GM19043 (cell line): ENCODE results near the gene IL18BP.

Source experiments
- ATAC-seq: cut with Tn5 transposase; IDR thresholded peaks from one replicate; pipeline ENCODE4 v1.9.1; 2021; ENCODE audit warnings: low read depth; ENCODE audit not compliant: unreplicated experiment

IL18BP gene

GRCh38 chr11:72010529-72011233 is 12.0 kb downstream of the IL18BP start:
- no peak for ATAC-seq

- no peak for ATAC-seq
These were observed 13.5 kb downstream of the IL18BP start for GRCh38 chr11:72012091-72012630.

DNA sequence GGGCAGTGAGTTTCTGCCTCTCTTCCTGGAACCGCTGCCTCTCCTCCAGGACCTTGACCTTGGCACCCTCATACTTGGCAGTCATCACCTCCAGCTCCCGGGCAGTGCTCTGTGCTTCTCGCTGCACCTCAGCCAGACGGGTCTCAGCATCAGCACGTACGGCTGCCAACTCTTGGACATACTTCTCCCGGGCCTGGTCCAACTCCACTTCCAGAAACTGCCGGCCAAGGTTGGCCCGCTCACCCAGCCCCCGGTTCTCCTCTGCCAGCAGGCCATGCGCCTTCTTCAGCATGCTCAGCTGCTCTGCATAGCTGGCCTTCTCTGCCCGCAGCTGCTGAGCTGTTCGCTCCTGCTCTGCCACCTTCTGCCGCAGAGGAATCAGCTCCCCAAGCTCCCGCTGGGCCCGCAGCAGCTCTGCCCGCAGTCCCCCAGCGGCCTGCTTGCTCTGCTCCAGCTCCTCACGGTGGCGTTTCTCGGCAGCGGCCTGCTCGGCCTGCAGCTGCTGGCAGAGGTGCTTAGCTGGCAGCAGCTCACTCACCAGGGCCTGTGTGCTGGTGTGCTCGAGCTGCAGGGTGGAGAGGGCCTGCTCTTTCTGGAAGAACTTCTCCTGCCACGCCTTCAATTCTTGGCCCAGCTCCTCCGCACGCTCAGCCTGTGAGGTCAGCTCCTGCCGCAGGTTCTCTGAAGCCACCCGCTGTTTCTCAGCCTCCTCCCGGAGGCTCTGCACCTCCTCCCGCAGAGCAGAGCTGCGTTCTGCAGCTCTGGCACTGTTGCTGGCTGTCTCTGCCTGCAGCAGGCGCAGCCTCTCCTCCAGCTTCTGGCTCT is 14.4 kb downstream of the IL18BP start:
- no peak for ATAC-seq

- no peak for ATAC-seq
These were observed 15.3 kb downstream of the IL18BP start for GRCh38 chr11:72013765-72014711.

GRCh38 chr11:72014761-72015320 is 16.1 kb downstream of the IL18BP start:
- ATAC-seq, result no peak

GRCh38 chr11:72015511-72016061 is 16.9 kb downstream of the IL18BP start:
- ATAC-seq, result no peak

- ATAC-seq, result no peak
These were observed 19.5 kb downstream of the IL18BP start for GRCh38 chr11:72018171-72018570.

- ATAC-seq, result no peak
These were observed 24.6 kb downstream of the IL18BP start for GRCh38 chr11:72023335-72023734.

DNA sequence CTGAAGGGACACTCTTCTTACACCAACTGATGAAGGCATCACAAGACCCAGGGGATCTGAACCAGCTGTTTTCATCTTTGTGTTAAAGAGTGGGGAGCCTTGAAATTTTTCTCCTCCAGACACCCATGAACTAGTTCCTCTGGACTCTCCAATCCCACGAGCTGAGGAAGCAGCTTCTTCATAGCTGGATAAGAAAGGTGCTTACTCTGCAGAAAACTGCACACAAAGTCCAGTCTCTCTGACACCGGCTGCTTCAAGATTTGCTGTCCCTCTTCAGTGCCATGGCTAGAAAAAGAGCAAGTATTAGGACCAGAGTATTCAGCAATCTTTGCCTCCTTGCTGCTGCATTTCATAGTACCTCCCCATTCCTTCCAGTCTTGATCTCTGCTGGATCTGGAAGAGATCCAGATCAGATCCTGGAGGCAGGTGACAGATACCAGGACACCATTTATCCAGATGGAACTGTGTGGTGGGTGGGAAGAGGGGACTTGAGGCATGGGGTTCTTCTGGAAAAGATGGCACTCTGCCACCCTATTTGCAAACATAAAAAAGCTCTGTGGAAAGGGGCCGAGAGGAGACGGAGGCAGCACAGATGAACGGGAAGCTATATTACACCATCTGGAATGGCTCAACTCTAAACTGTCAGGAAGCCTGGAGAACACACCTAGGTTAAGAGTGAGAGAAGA is 25.5 kb downstream of the IL18BP start:
- no peak for ATAC-seq

DNA sequence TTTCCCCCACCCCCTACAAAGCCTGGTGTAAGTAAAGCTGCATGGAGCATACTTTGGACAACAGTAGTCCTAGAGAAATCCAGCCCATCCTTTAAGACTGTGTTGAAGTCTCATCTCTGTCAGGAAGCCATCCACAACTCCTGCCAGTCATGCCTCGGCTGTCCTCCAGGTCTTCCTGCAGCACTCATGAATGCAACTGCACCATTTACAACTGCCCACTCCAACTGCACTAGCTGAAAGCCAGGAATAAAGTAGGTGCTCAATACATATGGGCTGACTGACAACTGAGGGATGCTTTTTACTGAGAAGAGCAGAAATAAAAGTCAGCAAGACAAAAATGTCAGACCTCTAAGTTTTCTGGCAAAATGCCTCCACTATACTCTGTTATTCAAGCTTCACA is 27.4 kb downstream of the IL18BP start:
- no peak for ATAC-seq

GRCh38 chr11:72030472-72031045 is 31.9 kb downstream of the IL18BP start:
- ATAC-seq, result no peak

DNA sequence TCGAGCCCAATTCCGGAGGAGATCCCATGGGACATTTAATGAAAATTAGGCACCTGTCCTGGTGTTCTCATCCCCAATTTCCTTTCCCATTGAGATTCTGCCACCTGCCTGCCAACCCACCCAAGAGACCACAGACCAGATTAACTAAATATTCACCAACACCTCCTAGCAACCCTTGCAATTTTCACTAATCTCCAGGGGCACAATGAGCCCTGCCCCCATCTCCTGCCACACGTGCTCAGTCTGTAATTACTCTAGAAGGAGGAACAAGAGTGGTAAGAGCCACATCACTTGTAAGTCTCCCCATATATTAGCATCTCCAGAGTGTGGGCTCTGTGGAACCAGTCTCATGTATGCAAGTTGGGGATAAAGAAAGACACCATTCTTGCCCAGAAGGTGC is 38.0 kb downstream of the IL18BP start:
- no peak for ATAC-seq

GRCh38 chr11:72037554-72038311 is 39.0 kb downstream of the IL18BP start:
- ATAC-seq, result no peak

- ATAC-seq, result no peak
These were observed 39.8 kb downstream of the IL18BP start for GRCh38 chr11:72038491-72038890.

DNA sequence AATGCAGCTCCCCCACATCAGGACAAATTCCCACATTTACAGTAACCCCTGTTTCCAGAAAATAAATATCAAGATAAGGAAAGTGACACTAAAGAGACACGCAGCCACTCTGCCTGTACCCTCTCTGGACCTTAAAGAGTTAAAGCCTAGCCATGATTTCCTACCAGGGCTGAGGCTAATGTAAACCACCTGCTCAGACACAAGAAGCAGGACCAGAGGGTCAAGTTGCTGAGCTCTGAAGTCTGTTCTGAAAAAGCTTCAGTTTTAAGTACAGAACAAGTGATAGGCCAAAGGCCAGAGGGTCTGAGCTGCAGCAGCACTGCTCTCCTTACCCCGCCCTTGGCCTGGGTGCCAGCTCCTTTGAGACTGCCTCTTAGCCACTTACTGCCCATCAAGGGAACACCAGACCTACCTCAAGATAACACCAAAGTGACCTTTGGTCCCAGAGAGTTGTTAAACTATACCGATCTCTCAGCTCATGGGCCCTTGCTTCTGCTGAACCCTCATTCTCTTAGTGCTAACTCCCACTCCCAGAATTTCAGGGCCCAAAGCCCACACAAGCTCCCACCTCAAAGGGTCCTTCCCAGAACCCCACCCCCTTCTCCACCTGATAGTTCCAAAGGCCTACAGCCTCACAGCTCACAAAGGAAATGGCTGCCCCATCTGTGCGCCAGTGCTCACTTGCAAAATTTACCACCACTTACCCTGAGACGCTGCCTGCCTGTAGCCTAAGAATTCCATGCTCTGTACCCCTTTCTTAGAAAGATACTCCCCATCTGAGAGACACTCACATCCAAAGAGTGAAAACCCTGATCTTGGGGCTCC is 40.5 kb downstream of the IL18BP start:
- no peak for ATAC-seq

DNA sequence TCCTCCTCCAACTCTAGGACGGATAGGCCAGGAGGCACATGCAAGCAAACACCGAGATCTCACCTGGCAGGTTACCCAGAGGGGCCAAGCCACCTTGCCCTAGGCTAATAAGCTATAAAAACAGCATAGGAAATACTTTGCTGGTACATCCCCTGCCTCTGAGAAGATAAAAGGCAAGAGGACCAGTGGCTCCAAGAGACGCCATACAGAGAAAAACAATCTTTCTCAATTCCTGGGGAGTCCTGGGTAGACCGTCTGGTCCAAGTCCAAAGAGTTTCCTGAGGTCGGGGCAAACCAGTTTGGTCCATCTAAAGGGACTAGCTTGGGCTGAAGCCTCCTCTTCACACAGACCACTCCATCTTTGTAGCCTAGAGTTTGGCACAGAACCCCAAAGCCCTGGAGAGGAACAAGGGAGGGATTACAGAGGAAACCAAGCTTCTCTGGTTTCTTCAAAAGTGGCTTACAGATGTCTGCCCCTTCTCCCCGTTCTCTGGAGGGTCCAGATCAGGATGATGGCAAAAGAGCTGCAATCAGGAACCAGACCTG is 41.2 kb downstream of the IL18BP start:
- ATAC-seq, result no peak
